Measurements from ENCODE around the gene SAYSD1.

DNA sequence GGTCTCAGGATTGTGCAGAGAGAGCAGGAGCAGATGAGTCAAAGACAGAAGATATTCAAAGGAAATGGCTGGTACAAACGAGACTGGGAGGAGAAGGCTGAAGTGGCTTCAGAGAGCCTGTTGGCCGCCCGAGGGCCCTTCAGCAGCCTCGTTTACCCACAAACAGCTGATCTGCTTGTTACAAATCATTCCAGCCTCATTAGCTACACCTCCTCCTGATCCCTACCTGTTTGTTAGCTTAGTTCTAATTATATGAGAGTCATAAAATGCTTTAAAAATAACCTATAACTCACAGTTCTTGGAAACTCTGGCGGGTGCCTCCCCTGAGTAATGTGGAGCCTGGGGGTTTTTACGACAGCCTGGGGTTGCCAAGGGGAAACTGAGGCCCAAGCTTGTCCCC, 53.8 kb downstream of the SAYSD1 start:
- TF ChIP-seq CREB1 (CRISPR knock-in tag; IDR thresholded peaks at IDR 0.05; ENCODE audit: low read depth) (no peak), EZH2phosphoT487 (IDR thresholded peaks at IDR 0.05; ENCODE audit: unreplicated experiment) (no peak), POLR2AphosphoS5 (IDR thresholded peaks at IDR 0.05; ENCODE audit: low read depth) (no peak), NANOG (IDR thresholded peaks at IDR 0.05; ENCODE audit: borderline replicate concordance) (no peak), EZH2 (IDR thresholded peaks at IDR 0.05; ENCODE audit: low read depth, unreplicated experiment) (no peak), ZNF114 (CRISPR knock-in tag; IDR thresholded peaks at IDR 0.05) (no peak), ZNF331 (CRISPR knock-in tag; IDR thresholded peaks at IDR 0.05; ENCODE audit: low read depth) (no peak)
- TF ChIP-seq, protein P1, sequence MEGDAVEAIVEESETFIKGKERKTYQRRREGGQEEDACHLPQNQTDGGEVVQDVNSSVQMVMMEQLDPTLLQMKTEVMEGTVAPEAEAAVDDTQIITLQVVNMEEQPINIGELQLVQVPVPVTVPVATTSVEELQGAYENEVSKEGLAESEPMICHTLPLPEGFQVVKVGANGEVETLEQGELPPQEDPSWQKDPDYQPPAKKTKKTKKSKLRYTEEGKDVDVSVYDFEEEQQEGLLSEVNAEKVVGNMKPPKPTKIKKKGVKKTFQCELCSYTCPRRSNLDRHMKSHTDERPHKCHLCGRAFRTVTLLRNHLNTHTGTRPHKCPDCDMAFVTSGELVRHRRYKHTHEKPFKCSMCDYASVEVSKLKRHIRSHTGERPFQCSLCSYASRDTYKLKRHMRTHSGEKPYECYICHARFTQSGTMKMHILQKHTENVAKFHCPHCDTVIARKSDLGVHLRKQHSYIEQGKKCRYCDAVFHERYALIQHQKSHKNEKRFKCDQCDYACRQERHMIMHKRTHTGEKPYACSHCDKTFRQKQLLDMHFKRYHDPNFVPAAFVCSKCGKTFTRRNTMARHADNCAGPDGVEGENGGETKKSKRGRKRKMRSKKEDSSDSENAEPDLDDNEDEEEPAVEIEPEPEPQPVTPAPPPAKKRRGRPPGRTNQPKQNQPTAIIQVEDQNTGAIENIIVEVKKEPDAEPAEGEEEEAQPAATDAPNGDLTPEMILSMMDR (conservative IDR thresholded peaks at IDR 0.05; ENCODE audit: low read depth in 2 of 2): no peak
